GM18951 (cell line): ENCODE measurements around the gene NOX1.
"Not testable (repeated sequence)": the region's sequence is repeated elsewhere in the genome, so short reads cannot be mapped to it uniquely, and the experiment has no call there.

Source experiments
- POLR2A ChIP-seq: IDR thresholded peaks from 4 replicates; pipeline ENCODE4 v1.6.1; 2011; ENCODE audit warnings: mild to moderate bottlenecking; ENCODE audit not compliant: insufficient read length, insufficient read depth; ENCODE audit errors: extremely low read depth
- in situ Hi-C: fragments of 300-500 bp; cut with MboI; formaldehyde crosslinking; loops from one replicate; pipeline ENCODE4 v1.12.0; 2022; ENCODE audit warnings: low sequenced_read_pairs, mixed read lengths, inconsistent platforms; ENCODE audit not compliant: unreplicated experiment

The NOX1 gene

GRCh38 chrX:100863326-100863864 lies 10.8 kb downstream of the NOX1 start:
- TF ChIP-seq POLR2A, result no peak
- in situ Hi-C loops, result no loop called here

- in situ Hi-C loops, result no loop called here
- TF ChIP-seq POLR2A, result no peak
These were observed 21.3 kb downstream of the NOX1 start for GRCh38 chrX:100852810-100853209.

- no peak for TF ChIP-seq POLR2A
- in situ Hi-C loops, result no loop called here
These were observed 23.8 kb downstream of the NOX1 start for GRCh38 chrX:100850317-100850716.

GRCh38 chrX:100831219-100831946 lies 42.8 kb downstream of the NOX1 start:
- in situ Hi-C loops, result no loop called here
- TF ChIP-seq POLR2A, result no peak

GRCh38 chrX:100830547-100830946 lies 43.6 kb downstream of the NOX1 start:
- TF ChIP-seq POLR2A, result no peak
- in situ Hi-C loops, result no loop called here

- no peak for TF ChIP-seq POLR2A
- in situ Hi-C loops, result no loop called here
These were observed 44.0 kb downstream of the NOX1 start for GRCh38 chrX:100830143-100830542.

- in situ Hi-C loops, result no loop called here
- no peak for TF ChIP-seq POLR2A
These were observed 44.4 kb downstream of the NOX1 start for GRCh38 chrX:100829730-100830129.

- in situ Hi-C loops, result no loop called here
These were observed 54.1 kb downstream of the NOX1 start, which contains the start of gene CSTF2 for GRCh38 chrX:100819837-100820666. Gene CSTF2, plus strand, starts transcription at chrX:100820391. Its CDS starts 26 bp downstream, at chrX:100820417.

GRCh38 chrX:100819534-100819836 lies 54.7 kb downstream of the NOX1 start:
- in situ Hi-C loops, result no loop called here
- no peak for TF ChIP-seq POLR2A

More at GRCh38 chrX:100819837-100820666, 54.1 kb downstream of the NOX1 start, which contains the start of gene CSTF2:
- peak; percentile 64 for TF ChIP-seq POLR2A

- in situ Hi-C loops, result no loop called here
- TF ChIP-seq POLR2A, result no peak
These were observed 56.8 kb downstream of the NOX1 start for GRCh38 chrX:100817340-100817739.

GRCh38 chrX:100812216-100813158 lies 61.7 kb downstream of the NOX1 start:
- TF ChIP-seq POLR2A, result no peak
- in situ Hi-C loops, result no loop called here

- in situ Hi-C loops, result not testable (repeated sequence)
These were observed 65.9 kb downstream of the NOX1 start for GRCh38 chrX:100808265-100808664.

GRCh38 chrX:100804780-100805179 lies 69.4 kb downstream of the NOX1 start:
- in situ Hi-C loops, result no loop called here
- TF ChIP-seq POLR2A, result no peak
